HG03060 (cell line): Measurements from ENCODE around the gene DEAF1.

Experiments
- ATAC-seq: cut with Tn5 transposase; IDR thresholded peaks from one replicate; pipeline ENCODE4 v1.9.1; 2021; ENCODE audit warnings: low read depth, moderate number of reproducible peaks; ENCODE audit not compliant: unreplicated experiment

Gene DEAF1

GRCh38 chr11:601573-602245, 93.3 kb downstream of the DEAF1 start:
- no peak for ATAC-seq

GRCh38 chr11:598005-598680, 96.9 kb downstream of the DEAF1 start:
- ATAC-seq, result no peak

GRCh38 chr11:597166-597725, 97.8 kb downstream of the DEAF1 start:
- no peak for ATAC-seq

GRCh38 chr11:596374-596773, 98.6 kb downstream of the DEAF1 start:
- ATAC-seq, result no peak

GRCh38 chr11:595400-595799, 99.6 kb downstream of the DEAF1 start:
- no peak for ATAC-seq
